ENCODE results near the gene SETBP1.

DNA sequence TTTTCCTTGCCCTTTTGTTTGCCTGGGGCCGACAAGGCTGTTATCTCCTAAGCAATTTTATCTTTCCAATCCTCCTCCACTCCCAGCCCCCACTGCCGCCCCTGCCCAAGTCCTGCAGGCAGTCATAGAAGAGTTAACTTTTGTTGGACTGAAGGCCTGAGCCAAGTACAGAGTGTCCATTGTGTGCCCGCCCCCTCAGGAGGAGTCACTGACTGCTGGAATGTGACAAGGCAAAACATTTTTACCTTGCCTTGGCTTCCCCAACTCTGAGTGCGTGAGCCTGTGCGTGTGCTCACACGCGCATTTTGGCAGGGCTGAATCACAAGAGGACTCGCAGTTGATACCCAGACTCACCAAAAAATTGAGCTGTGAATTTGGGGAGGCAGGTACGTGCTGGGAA, 16.2 kb downstream of the SETBP1 start:
- TF ChIP-seq, protein P1, sequence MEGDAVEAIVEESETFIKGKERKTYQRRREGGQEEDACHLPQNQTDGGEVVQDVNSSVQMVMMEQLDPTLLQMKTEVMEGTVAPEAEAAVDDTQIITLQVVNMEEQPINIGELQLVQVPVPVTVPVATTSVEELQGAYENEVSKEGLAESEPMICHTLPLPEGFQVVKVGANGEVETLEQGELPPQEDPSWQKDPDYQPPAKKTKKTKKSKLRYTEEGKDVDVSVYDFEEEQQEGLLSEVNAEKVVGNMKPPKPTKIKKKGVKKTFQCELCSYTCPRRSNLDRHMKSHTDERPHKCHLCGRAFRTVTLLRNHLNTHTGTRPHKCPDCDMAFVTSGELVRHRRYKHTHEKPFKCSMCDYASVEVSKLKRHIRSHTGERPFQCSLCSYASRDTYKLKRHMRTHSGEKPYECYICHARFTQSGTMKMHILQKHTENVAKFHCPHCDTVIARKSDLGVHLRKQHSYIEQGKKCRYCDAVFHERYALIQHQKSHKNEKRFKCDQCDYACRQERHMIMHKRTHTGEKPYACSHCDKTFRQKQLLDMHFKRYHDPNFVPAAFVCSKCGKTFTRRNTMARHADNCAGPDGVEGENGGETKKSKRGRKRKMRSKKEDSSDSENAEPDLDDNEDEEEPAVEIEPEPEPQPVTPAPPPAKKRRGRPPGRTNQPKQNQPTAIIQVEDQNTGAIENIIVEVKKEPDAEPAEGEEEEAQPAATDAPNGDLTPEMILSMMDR (IDR thresholded peaks at IDR 0.05): no peak
- TF ChIP-seq POLR2A (IDR thresholded peaks at IDR 0.05) (no peak), EP300 (IDR thresholded peaks at IDR 0.05) (no peak)

All from stomach (tissue), 4 donors.